Neural crest cell (in vitro differentiated cells): ENCODE measurements around the gene ATRNL1. TPM values are rescaled to one million over a fixed set of nuclear protein-coding genes. Genes with fewer than 3 reads are reported as not detected.

Experiments used
- DNase-seq: peaks from one replicate; pipeline ENCODE4 v3.0.0; 2021; ENCODE audit warnings: low read depth, mixed read lengths, low spot score
- H3K27ac Mint-ChIP-seq: one replicate; pipeline ENCODE4 v1.8.0; 2021; ENCODE audit warnings: mild to moderate bottlenecking, mixed read lengths; ENCODE audit not compliant: unreplicated experiment
- H3K27me3 Mint-ChIP-seq: 2 replicates; pipeline ENCODE4 v1.8.0; 2021; ENCODE audit warnings: low read depth, mild to moderate bottlenecking, mixed read lengths
- H3K36me3 Mint-ChIP-seq: 2 replicates; pipeline ENCODE4 v1.8.0; 2021; ENCODE audit warnings: low read depth, mild to moderate bottlenecking, mixed read lengths
- H3K4me1 Mint-ChIP-seq: 2 replicates; pipeline ENCODE4 v1.8.0; 2021; ENCODE audit warnings: mixed read lengths
- H3K4me3 Mint-ChIP-seq: one replicate; pipeline ENCODE4 v1.8.0; 2021; ENCODE audit warnings: mild to moderate bottlenecking, mixed read lengths
- H3K9me3 Mint-ChIP-seq: 2 replicates; pipeline ENCODE4 v1.8.0; 2021; ENCODE audit warnings: mixed read lengths
- CTCF ChIP-seq: fragments of 200-600 bp; sonication (generic); conservative IDR thresholded peaks from 2 replicates; pipeline ENCODE4 v1.5.0; 2021; ENCODE audit warnings: antibody characterized with exemption, mild to moderate bottlenecking
- total RNA-seq: library from RNA; stranded (reverse); gene quantifications from 2 replicates; pipeline ENCODE4 v1.2.1, GENCODE V29; 2021

The ATRNL1 gene
- total RNA-seq, 1 donor from 2014 or later, result 46.9 TPM

DNA sequence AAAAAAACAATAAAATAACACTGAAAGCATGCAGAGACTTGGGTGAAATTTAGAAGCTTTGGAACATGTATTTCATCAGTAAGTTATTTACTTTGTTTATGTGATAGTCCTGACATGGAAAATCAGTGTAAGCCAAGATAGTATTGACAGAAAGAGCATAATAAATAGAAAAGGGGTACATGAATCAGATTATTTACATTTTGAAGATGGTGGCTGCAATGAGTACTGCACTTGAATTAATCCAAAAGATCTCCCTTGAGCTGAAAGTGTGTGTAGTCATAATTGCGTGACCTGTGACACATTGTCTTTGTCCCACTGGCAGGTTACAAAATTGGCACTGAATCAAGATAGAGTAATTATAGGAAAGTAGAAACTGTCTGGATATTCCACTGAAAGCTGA lies 617.0 kb downstream of the ATRNL1 start:
- H3K4me3 Mint-ChIP-seq, result no peak overlapping the region
- H3K36me3 Mint-ChIP-seq, result no peaks in the 10 kb centered on the region
- no peak for DNase-seq
- H3K27me3 Mint-ChIP-seq, result no peaks in the 10 kb centered on the region
- no peaks in the 10 kb centered on the region for H3K9me3 Mint-ChIP-seq
- H3K4me1 Mint-ChIP-seq, result no peaks in the 10 kb centered on the region
- no peak overlapping the region for H3K27ac Mint-ChIP-seq
- peak; percentile 43 for TF ChIP-seq CTCF

DNA sequence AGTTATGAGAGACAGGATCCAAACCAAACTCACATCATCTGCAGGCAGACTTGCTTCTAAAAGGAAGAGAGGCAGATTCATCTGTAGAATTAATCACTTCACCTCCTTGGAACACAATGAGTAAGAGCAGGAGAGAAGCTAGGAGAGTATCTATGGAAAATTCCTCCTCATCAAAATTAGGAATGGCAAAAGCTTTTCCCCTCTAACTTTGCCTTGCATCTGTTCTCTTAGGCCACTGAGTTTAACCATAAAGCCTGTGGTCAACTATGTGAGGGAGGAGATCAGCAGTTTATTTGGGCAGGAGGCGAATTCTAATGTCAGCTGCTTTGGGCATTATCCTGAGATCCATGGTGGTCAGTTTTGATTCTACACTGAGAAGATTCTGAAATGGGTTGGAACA lies 618.1 kb downstream of the ATRNL1 start:
- no peak overlapping the region for H3K27ac Mint-ChIP-seq
- H3K36me3 Mint-ChIP-seq, result no peaks in the 10 kb centered on the region
- H3K9me3 Mint-ChIP-seq, result no peaks in the 10 kb centered on the region
- no peak overlapping the region for H3K4me3 Mint-ChIP-seq
- no peak for DNase-seq
- no peak for TF ChIP-seq CTCF
- H3K27me3 Mint-ChIP-seq, result no peaks in the 10 kb centered on the region
- no peaks in the 10 kb centered on the region for H3K4me1 Mint-ChIP-seq

- H3K9me3 Mint-ChIP-seq, result peaks cover 4% of the 10 kb centered on the region
- H3K27me3 Mint-ChIP-seq, result no peaks in the 10 kb centered on the region
These were observed 627.0 kb downstream of the ATRNL1 start for GRCh38 chr10:115720121-115720520.

GRCh38 chr10:115727129-115727528 lies 634.0 kb downstream of the ATRNL1 start:
- H3K27ac Mint-ChIP-seq, result no peak overlapping the region
- no peaks in the 10 kb centered on the region for H3K4me1 Mint-ChIP-seq
- DNase-seq, result no peak
- no peaks in the 10 kb centered on the region for H3K36me3 Mint-ChIP-seq
- H3K9me3 Mint-ChIP-seq, result peaks cover 3% of the 10 kb centered on the region
- no peak for TF ChIP-seq CTCF
- no peak overlapping the region for H3K4me3 Mint-ChIP-seq
- H3K27me3 Mint-ChIP-seq, result no peaks in the 10 kb centered on the region

More at GRCh38 chr10:115720121-115720520, 627.0 kb downstream of the ATRNL1 start:
- Mint-ChIP-seq H3K27ac (no peak overlapping the region), H3K36me3 (no peaks in the 10 kb centered on the region), H3K4me3 (no peak overlapping the region), H3K4me1 (peaks cover 4% of the 10 kb centered on the region)
- no peak for TF ChIP-seq CTCF
- no peak for DNase-seq

- Mint-ChIP-seq H3K27me3 (no peaks in the 10 kb centered on the region), H3K4me3 (no peak overlapping the region), H3K9me3 (no peaks in the 10 kb centered on the region), H3K27ac (no peak overlapping the region), H3K4me1 (no peaks in the 10 kb centered on the region), H3K36me3 (no peaks in the 10 kb centered on the region)
- no peak for TF ChIP-seq CTCF
- DNase-seq, result no peak
These were observed 650.9 kb downstream of the ATRNL1 start for GRCh38 chr10:115744089-115744488.

DNA sequence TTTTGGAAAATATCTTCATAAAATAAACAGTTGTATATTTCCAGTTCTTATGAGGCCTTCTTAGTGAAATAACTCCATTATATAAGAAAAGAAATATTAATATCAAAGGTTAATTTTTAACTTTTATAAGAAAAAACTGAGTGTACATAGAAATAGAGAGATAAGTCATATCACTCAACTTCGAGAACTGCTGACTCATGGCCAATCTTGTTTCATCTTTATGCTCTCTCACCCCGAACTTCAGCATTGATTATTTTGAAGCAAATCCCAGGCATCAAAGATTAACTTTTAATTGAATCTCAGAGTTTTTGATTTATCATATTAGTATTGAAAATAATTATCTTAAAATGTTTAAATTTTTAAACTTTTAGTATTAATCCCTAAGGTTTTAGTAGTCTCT lies 652.8 kb downstream of the ATRNL1 start:
- Mint-ChIP-seq H3K4me3 (no peak overlapping the region), H3K4me1 (no peaks in the 10 kb centered on the region), H3K9me3 (no peaks in the 10 kb centered on the region), H3K36me3 (no peaks in the 10 kb centered on the region), H3K27ac (no peak overlapping the region), H3K27me3 (no peaks in the 10 kb centered on the region)
- TF ChIP-seq CTCF, result no peak
- no peak for DNase-seq
